Fibroblast of gingiva (primary cell): ENCODE results near the gene ODAD4.
A peak's percentile ranks its signal among the peaks of the same experiment; 100 is the strongest.

Experiments
- DNase-seq: peaks from one replicate; pipeline ENCODE4 v3.0.0-alpha.2; 2011; ENCODE audit warnings: low read depth

Gene ODAD4, protein sequence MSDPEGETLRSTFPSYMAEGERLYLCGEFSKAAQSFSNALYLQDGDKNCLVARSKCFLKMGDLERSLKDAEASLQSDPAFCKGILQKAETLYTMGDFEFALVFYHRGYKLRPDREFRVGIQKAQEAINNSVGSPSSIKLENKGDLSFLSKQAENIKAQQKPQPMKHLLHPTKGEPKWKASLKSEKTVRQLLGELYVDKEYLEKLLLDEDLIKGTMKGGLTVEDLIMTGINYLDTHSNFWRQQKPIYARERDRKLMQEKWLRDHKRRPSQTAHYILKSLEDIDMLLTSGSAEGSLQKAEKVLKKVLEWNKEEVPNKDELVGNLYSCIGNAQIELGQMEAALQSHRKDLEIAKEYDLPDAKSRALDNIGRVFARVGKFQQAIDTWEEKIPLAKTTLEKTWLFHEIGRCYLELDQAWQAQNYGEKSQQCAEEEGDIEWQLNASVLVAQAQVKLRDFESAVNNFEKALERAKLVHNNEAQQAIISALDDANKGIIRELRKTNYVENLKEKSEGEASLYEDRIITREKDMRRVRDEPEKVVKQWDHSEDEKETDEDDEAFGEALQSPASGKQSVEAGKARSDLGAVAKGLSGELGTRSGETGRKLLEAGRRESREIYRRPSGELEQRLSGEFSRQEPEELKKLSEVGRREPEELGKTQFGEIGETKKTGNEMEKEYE

GRCh38 chr17:41930009-41930832 is at the start of gene ODAD4:
Gene ODAD4 (plus strand): TSS chr17:41930617. CDS start chr17:41930724, 107 bp downstream.
- peak; percentile 98 for DNase-seq

- DNase-seq = no peak
These were observed 47.7 kb upstream of the ODAD4 start for GRCh38 chr17:41882756-41883155.

GRCh38 chr17:41885733-41886132 is 44.7 kb upstream of the ODAD4 start:
- no peak for DNase-seq

DNA sequence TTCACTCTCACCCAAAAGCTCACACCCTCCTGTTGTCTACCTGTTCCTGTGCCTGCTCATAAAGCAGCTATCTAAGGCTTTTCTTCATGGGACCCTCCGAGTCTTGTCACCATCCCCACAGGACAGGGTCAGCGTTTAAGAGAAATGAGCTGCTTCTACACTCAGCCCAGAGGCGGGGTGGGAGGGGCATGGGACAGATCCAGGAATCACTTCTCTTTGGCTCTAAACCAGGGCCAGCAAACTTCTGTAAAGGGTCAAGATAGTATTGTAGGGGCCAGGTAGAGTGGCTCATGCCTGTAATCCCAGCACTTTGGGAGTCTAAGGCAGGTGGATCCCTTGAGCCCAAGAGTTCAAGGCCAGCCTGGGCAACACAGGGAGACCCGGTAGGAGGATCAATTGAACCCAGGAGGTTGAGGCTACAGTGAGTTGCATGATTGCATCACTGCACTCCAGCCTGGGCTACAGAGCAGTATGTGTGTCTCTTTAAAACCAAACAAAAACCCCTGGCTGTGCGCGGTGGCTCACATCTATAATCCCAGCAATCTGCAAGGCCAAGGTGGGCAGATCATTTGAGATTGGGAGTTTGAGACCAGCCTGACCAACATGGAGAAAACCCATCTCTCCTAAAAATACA is 42.0 kb upstream of the ODAD4 start:
- no peak for DNase-seq

DNA sequence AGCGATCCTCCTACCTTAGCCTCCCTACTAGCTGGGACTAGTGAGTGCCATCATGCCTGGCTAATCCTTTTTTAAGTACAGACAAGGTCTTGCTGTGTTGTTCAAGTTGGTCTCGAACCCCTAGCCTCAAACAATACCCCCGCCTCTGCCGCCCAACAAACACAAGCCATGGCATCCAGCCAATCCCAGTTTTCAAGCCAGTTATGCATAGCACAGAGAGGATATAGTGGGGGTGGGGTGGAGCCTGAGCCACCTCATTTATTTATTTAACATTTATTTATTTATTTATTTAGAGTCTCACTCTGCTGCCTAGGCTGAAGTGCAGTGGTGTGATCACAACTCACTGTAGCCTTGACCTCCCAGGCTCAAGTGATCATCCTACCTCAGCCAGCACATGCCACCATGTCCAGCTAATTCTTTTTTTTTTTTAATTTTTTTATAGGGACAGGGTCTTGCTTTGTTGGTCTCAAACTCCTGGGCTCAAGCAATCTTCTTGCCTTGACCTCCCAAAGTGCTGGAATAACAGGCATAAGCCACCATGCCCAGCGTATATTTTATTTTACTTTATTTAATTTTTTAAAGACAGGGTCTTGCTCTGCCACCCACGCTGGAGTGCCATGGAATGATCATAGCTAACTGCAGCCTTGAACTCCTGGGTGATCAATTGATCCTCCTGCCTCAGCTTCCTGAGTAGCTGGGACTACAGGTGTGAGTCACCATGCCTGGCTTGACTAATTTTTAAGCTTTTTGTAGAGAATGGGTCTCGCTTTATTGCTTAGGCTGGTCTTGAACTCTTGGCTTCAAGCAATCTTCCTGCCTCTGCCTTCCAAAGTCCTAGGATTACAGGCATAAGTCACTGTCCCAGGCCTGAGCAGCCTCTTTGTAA is 39.0 kb upstream of the ODAD4 start:
- DNase-seq = no peak

DNA sequence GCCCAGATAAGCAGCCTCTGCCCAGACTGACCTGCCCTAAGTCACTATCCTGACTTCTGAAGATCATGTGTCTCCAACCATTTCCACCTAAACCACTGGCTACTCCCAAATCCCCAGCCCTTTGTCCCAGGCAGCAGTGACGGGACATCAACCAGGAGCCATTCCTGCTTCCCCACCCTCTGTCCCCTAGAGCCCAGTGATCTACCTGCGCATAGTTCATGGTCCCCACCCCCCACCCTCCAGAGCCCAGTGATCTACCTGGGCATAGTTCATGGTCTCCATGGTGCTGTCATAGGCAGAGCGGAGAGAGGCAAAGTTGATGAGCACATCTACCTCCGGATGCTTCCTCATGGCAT is 38.4 kb upstream of the ODAD4 start:
- no peak for DNase-seq

DNA sequence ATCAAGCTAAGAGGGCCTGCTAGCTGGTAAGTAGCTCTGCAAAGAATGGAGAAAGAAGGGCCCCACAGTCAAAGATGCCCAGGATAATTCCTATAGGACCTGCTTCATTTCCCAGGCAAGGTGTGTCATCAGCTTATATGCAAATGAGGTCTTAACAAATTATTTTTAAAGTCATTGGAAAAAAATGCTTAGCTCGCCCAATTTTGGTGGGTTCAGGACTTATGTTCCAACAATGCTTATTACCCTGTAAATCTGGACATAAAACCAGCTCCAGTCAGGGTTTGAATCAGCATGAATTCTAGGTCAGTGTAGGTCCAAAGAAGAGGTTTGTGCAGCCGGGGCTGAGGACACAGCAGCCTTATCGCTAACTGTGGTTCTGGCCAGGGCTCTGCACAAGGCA is 37.0 kb upstream of the ODAD4 start:
- DNase-seq = no peak

GRCh38 chr17:41894791-41895331 is 35.6 kb upstream of the ODAD4 start:
- DNase-seq = peak; percentile 93

GRCh38 chr17:41895617-41896016 is 34.8 kb upstream of the ODAD4 start:
- DNase-seq = peak; percentile 66

- no peak for DNase-seq
These were observed 33.7 kb upstream of the ODAD4 start for GRCh38 chr17:41896726-41897125.

DNA sequence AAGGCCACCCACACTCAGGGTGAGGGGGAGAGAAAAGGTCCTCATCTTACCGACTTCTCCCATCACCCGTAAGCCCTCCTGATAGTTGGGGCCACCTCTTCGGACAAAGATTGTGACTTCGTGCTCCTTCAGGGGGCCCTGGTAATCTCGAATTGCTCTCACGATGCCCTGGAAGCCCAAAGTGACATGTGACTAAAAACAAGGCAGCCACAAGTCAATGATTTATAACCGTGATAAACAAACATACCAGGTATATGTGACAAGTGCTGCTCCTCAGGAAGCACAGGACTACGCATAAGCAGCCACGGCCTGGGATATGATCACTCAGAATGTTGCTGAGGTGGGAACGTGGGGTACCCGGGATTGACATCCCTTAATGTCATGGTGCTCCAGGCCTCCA is 28.8 kb upstream of the ODAD4 start:
- DNase-seq = no peak

GRCh38 chr17:41904242-41904841 is 26.1 kb upstream of the ODAD4 start:
- DNase-seq = no peak

GRCh38 chr17:41905172-41905571 is 25.2 kb upstream of the ODAD4 start:
- no peak for DNase-seq

DNA sequence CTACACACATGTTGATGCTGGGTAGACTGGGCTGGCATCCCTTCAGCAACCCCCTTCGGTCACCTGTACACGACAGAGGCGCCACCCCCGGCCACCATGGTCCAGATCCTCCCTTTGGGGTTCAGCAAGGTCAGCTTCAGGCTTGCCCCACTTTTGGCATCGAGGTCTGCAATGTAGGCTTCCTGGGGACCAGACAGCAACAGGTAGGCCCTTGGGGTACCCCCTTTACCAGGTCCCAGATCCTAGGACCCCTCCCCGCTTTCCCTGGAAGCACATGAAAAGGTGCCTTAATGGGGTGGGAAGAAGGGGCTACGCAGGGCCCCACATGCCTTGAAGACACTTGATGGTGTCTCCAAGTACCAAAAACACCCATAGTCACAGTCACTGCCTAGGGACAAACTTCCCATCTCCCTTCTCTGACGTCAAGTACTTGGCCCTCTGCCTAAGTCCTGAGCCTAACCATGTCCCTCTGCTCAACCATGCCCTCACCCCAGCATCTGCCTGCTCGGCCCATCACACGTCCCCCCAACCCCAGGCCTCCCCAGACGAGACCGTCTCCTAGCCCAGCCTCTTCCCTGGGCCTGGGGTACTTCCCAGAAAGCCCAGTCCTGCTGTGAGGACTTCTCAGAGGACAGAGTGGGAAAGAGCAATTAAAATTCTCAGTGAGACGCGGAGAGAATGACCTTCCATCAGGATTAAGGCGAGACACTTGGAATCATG is 23.8 kb upstream of the ODAD4 start:
- DNase-seq = no peak

GRCh38 chr17:41907185-41907556 is 23.2 kb upstream of the ODAD4 start:
- peak; percentile 32 for DNase-seq

DNA sequence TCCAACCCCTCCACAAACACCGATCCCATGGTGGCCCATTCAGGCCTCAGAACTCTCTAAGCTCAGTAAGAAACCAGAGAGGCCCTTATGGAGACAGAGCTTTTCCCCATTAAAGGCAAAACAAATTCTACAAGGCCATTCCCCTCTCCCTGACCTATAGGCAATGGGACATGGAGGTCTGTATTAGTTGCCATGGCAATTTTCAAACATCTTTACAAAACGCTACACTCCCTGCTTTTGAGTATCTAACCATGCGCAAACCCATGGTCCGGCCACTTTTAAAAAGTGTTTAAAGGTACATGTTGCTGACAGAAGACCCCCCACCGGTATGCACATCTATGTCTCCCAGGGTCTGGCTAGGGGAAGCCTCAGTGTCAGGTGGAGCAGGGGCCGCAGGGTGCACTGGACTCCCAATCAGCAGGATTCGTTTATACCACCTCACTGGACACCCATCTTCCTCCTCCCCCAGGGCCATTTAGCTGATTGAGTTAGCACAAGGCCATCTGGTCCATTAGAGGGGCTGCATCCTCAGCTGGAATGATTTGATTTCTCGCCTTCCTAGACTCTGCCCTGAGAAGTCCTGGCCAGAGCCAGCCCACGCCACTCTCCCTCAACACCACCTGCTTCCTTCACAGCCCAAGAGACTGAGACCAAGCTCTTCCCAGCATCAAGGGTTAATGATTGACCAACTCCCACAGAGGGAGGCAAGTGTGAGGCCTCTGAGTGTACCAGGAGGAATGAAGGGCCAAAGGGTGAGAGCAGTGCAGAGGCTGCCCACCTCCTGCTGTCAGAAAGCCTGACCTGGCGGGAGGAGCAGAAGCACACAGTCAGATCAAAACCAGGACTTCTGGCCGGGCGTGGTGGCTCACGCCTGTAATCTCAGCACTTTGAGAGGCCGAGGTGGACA is 22.5 kb upstream of the ODAD4 start:
- DNase-seq = no peak

DNA sequence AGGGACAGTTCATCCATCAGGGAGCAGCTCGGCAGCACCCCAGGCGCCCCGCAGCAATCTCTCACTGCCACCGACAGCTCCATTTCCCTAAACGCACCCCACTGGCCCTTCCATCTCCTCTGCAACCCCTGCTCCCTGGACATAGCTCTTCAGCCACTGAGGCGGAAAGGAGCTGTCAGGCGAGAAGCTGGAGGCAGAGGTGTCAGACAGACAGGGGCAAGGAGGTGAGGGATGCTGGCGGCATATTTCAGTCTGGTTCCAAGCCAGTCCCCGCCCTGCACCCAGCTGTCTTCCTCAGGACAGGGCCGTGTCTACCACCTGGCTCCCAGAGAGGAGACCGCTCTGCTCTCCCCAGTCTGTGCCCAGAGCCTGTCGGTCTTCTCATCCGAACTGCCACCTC is 21.3 kb upstream of the ODAD4 start:
- no peak for DNase-seq

DNA sequence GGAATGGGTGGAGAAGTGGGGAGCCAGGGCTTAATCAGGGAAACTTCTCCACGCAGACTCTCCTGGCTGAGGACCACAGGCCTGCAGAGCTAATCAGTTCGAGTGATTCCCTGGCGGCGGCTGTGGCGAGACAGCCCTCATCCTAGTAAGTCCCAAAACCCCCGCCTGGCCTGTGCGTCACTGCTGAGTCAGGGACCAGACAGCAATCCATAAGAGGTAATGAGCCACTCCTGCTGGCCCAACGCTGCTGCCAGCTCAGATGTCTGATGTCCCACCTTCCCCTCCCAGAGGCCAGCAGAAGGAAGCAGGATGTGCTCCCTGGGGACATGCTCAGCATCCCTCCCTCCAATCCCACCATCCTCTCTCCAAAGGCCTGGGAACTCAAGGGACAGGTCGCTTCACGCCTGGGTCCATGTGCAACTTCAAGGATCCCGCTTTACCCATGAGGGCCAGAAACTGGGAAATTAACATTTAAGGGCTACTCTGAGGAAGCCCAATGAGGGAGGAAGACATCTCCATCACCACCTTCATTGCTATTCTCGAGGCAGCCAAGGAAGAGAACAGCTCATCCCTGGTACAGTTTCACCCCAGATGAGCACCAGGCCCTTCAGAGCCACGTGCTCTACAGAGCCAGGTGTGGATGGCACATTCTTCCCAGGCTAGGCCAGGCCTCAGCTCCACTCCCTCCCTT is 19.6 kb upstream of the ODAD4 start:
- DNase-seq = peak; percentile 80
